Measurements from ENCODE around the gene SENP1. TPM values are rescaled to one million over a fixed set of nuclear protein-coding genes. Genes with fewer than 3 reads are reported as not detected.

Gene SENP1
- total and polyA plus RNA-seq, 4 donors, result 3.5 to 30.8 (median 12.9) TPM

DNA sequence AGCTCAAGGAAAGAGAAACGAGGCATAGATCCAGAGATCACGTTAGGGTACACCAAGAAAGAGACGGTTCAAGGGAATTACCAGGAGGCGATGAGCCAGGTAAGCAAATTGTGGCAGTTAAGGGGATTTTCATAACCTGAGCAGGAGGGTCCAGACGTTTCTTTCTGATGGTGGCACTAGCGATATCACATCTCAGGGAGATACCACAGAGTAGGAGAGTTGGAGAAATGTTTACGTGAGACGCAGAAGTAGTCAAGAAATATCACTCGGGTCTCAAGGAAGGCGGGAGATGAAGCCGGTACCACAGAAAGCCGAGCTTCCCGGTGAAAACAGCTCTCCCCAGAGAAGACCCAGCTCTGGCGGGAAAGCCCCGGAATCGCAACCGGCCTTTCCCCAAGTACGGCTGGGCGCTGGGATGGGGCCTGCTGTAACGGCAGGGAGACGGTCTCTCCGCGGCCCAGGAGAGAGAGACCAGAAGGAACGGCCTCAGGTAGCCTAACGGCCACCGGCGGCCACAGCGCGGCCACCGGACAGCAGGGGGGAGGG lies 485 bp downstream of the SENP1 start:
- ATAC-seq (ENCODE audit: insufficient read depth, low FRiP score) (peak; percentile 13), DNase-seq (peak in 1 of 3 donors; percentile 49)
- Histone ChIP-seq H3K4me3 (peak overlapping the region; percentile 95), H3K27me3 (ENCODE audit: control insufficient read depth in 3 of 3, insufficient read depth in 3 of 3, low read length in 2 of 3) (no peaks in the 10 kb centered on the region), H3K9ac (ENCODE audit: insufficient read depth in 1 of 2, low read length in 2 of 2) (peak overlapping the region; percentile 61 to 84), H3K27ac (ENCODE audit: low read depth in 1 of 2, low read length in 1 of 2) (peak overlapping the region; percentile 78 to 98), H3K4me1 (ENCODE audit: control insufficient read depth in 5 of 5, insufficient read depth in 5 of 5, low read length in 5 of 5) (peaks cover 2 to 17% (median 7%) of the 10 kb centered on the region in 5 donors), H3K36me3 (ENCODE audit: control insufficient read depth in 4 of 4, insufficient read depth in 4 of 4, low read length in 4 of 4) (no peaks in the 10 kb centered on the region), H3K9me3 (ENCODE audit: control insufficient read depth in 4 of 4, insufficient read depth in 3 of 4, low read length in 3 of 4) (no peaks in the 10 kb centered on the region)
- TF ChIP-seq, protein P1, sequence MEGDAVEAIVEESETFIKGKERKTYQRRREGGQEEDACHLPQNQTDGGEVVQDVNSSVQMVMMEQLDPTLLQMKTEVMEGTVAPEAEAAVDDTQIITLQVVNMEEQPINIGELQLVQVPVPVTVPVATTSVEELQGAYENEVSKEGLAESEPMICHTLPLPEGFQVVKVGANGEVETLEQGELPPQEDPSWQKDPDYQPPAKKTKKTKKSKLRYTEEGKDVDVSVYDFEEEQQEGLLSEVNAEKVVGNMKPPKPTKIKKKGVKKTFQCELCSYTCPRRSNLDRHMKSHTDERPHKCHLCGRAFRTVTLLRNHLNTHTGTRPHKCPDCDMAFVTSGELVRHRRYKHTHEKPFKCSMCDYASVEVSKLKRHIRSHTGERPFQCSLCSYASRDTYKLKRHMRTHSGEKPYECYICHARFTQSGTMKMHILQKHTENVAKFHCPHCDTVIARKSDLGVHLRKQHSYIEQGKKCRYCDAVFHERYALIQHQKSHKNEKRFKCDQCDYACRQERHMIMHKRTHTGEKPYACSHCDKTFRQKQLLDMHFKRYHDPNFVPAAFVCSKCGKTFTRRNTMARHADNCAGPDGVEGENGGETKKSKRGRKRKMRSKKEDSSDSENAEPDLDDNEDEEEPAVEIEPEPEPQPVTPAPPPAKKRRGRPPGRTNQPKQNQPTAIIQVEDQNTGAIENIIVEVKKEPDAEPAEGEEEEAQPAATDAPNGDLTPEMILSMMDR (IDR thresholded peaks at IDR 0.05; ENCODE audit: control extremely low read depth, extremely low read depth), result no peak
- 0 to 1% methylated on average over 25 to 30 of the region's 30 CpGs for WGBS, 2 donors

DNA sequence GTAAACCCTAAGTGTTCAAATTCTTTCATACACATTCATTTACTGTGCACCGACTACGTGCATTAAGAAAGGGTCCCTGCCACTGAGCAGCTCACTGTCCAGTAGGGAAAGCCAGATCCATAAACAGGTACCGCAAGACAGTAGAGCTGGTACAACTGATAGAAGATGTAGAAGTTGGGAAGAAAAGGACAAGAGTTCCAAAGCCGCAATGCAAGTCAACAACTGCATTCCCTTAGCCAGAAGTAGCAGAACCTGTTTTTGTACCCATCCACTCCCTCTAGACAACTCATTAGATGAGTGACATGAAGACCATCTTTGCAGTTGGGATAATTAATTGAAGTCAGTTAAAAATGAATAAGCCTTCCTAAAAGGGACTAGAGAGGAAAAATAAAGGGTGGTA lies 1.3 kb downstream of the SENP1 start:
- Histone ChIP-seq H3K36me3 (ENCODE audit: control insufficient read depth in 4 of 4, insufficient read depth in 4 of 4, low read length in 4 of 4) (no peaks in the 10 kb centered on the region), H3K4me1 (ENCODE audit: control insufficient read depth in 5 of 5, insufficient read depth in 5 of 5, low read length in 5 of 5) (peaks cover 2 to 17% (median 7%) of the 10 kb centered on the region in 5 donors), H3K9me3 (ENCODE audit: control insufficient read depth in 4 of 4, insufficient read depth in 3 of 4, low read length in 3 of 4) (no peaks in the 10 kb centered on the region), H3K4me3 (no peak overlapping the region), H3K27me3 (ENCODE audit: control insufficient read depth in 3 of 3, insufficient read depth in 3 of 3, low read length in 2 of 3) (no peaks in the 10 kb centered on the region), H3K27ac (ENCODE audit: low read depth in 1 of 2, low read length in 1 of 2) (no peak overlapping the region), H3K9ac (ENCODE audit: insufficient read depth in 1 of 2, low read length in 2 of 2) (peak overlapping the region in 1 of 2 donors; percentile 15)
- TF ChIP-seq, protein P1 (IDR thresholded peaks at IDR 0.05; ENCODE audit: control extremely low read depth, extremely low read depth), result no peak
- no peak for ATAC-seq (ENCODE audit: insufficient read depth, low FRiP score)
- DNase-seq, result peak in 1 of 3 donors; percentile 2
- WGBS, 2 donors, result 66 to 82% methylated on average over 4 of the region's 4 CpGs

DNA sequence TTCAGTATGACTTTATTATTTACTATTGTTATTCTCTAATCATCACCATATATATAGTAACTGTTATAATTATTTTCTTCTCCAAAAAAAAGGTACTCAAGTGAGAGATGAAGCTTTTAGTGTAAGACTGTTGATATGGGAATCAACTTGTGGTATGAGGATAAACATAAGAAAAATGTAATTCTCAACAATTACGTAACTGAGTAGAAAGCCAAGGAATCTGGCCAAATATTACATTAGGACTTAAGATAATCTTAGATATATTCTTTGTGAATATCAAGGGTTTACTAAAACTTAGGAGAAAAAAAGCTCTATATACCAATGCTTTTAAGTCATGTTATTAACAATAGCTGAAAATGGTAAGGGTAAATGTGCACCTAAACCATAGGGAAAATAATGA lies 13.3 kb downstream of the SENP1 start:
- no peak for ATAC-seq (ENCODE audit: insufficient read depth, low FRiP score)
- Histone ChIP-seq H3K27ac (ENCODE audit: low read depth in 1 of 2, low read length in 1 of 2) (no peak overlapping the region), H3K4me3 (no peak overlapping the region), H3K27me3 (ENCODE audit: control insufficient read depth in 3 of 3, insufficient read depth in 3 of 3, low read length in 2 of 3) (no peaks in the 10 kb centered on the region), H3K9ac (ENCODE audit: insufficient read depth in 1 of 2, low read length in 2 of 2) (no peak overlapping the region), H3K4me1 (ENCODE audit: control insufficient read depth in 5 of 5, insufficient read depth in 5 of 5, low read length in 5 of 5) (no peaks in the 10 kb centered on the region), H3K9me3 (ENCODE audit: control insufficient read depth in 4 of 4, insufficient read depth in 3 of 4, low read length in 3 of 4) (no peaks in the 10 kb centered on the region), H3K36me3 (ENCODE audit: control insufficient read depth in 4 of 4, insufficient read depth in 4 of 4, low read length in 4 of 4) (peaks cover 12 to 36% (median 16%) of the 10 kb centered on the region in 4 donors)
- DNase-seq, result peak in 2 of 3 donors; percentile 51 to 67
- WGBS, 2 donors, result 70 to 94% methylated on average over 1 of the region's 1 CpG
- TF ChIP-seq, protein P1 (IDR thresholded peaks at IDR 0.05; ENCODE audit: control extremely low read depth, extremely low read depth), result no peak

DNA sequence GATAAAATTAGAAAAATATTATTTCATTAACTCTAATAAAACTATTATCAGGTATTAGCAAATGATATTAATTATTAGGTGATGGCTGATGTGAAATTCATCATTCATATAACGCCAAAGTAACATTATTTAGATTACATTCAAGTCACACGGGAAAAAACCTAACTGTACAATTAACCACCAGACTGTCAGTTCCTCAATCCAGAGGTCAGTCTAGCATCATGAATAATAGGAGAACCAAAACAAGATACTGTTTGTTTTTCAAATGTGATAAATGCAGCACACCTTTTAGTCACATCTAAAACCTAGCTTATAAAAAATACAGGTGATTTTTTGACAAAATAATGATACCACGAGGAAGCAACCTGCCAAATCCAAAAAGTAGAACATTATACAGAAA lies 19.6 kb downstream of the SENP1 start:
- peaks cover 10 to 36% (median 17%) of the 10 kb centered on the region in 4 donors for H3K36me3 ChIP-seq (ENCODE audit: control insufficient read depth in 4 of 4, insufficient read depth in 4 of 4, low read length in 4 of 4)
- TF ChIP-seq, protein P1 (IDR thresholded peaks at IDR 0.05; ENCODE audit: control extremely low read depth, extremely low read depth), result no peak
- H3K4me1 ChIP-seq (ENCODE audit: control insufficient read depth in 5 of 5, insufficient read depth in 5 of 5, low read length in 5 of 5), result no peaks in the 10 kb centered on the region
- DNase-seq (no peak), ATAC-seq (ENCODE audit: insufficient read depth, low FRiP score) (no peak)
- no peaks in the 10 kb centered on the region for H3K9me3 ChIP-seq (ENCODE audit: control insufficient read depth in 4 of 4, insufficient read depth in 3 of 4, low read length in 3 of 4)
- no peaks in the 10 kb centered on the region for H3K27me3 ChIP-seq (ENCODE audit: control insufficient read depth in 3 of 3, insufficient read depth in 3 of 3, low read length in 2 of 3)
- H3K27ac ChIP-seq (ENCODE audit: low read depth in 1 of 2, low read length in 1 of 2), result no peak overlapping the region
- H3K4me3 ChIP-seq, result no peak overlapping the region
- no peak overlapping the region for H3K9ac ChIP-seq (ENCODE audit: insufficient read depth in 1 of 2, low read length in 2 of 2)
- WGBS, 2 donors, result 82 to 84% methylated on average over 3 of the region's 3 CpGs
